K562 (cell line): ENCODE results near the gene CYP1B1. TPM values are rescaled to one million over a fixed set of nuclear protein-coding genes. Genes with fewer than 3 reads are reported as not detected.

Source experiments
- ATAC-seq: fragments of 200-7000 bp; cut with Tn5 transposase; 3 replicates; pipeline ENCODE4 v1.9.1; 2020; ENCODE audit warnings: moderate library complexity
- BruUV-seq: library from RNA; stranded (reverse); fragments of 400-500 nt; replicated peaks from 2 replicates; lab custom pipeline; 2021; lab: Mats Ljungman, UMichigan
- CTCF ChIA-PET: fragments of 300-600 bp; formaldehyde crosslinking; extraction: SDS; loops from one replicate; lab custom pipeline; 2021; ENCODE audit warnings: low intra/inter-chr PET ratio; lab: Yijun Ruan, JAX
- POLR2A ChIA-PET: fragments of 300-600, 350-650 bp; sonication (Branson Sonifier 250); formaldehyde crosslinking; extraction: SDS; loops from one replicate; lab custom pipeline; 2021; ENCODE audit warnings: antibody characterized with exemption, inconsistent platforms; lab: Yijun Ruan, JAX
- DNase-seq, 4 experiments: peaks; one replicate each; pipeline versions ENCODE4 v3.0.0 to v3.0.0-alpha.2; 2011 to 2018; ENCODE audit warnings: low spot score in 3 of 4, mixed read lengths in 3 of 4; ENCODE audit errors: extremely low read depth in 1 of 4
- FAIRE-seq: peaks from 2 replicates; lab custom pipeline; 2011; peaks lifted over from hg19 to GRCh38; lab: Jason Lieb, UNC
- H2AFZ ChIP-seq: 2 replicates; pipeline ENCODE4 v1.6.0; 2011; ENCODE audit warnings: low read depth, low read length, control low read depth, inconsistent platforms
- H3K27ac ChIP-seq: fragments of 200-600 bp; 3 replicates; pipeline ENCODE4 v1.8.0; 2011; ENCODE audit warnings: low read depth, mild to moderate bottlenecking, control low read depth, inconsistent platforms, low read length, moderate library complexity, mixed read lengths; ENCODE audit errors: extremely low read depth
- H3K27me3 ChIP-seq, 2 experiments: fragments of 300-600 bp in 1 of 2; 2 replicates in 1 of 2; 3 replicates in 1 of 2; pipeline versions ENCODE4 v1.6.0 to v1.8.0; 2011; ENCODE audit warnings: inconsistent platforms in 2 of 2, low read length in 2 of 2, mild to moderate bottlenecking in 1 of 2, mixed read lengths in 1 of 2, moderate library complexity in 1 of 2; ENCODE audit not compliant: control insufficient read depth in 2 of 2, insufficient read depth in 2 of 2
- H3K36me3 ChIP-seq: fragments of 300-600 bp; 3 replicates; pipeline ENCODE4 v1.8.0; 2011; ENCODE audit warnings: mild to moderate bottlenecking, low read length, inconsistent platforms; ENCODE audit not compliant: control insufficient read depth, insufficient read depth
- H3K4me1 ChIP-seq, 2 experiments: fragments of 200-600 bp in 1 of 2; replicated peaks in 1 of 2; 2 replicates in 1 of 2; 3 replicates in 1 of 2; pipeline versions ENCODE4 v1.5.1 to v1.8.0; 2011; ENCODE audit warnings: inconsistent platforms in 2 of 2, low read length in 2 of 2, mild to moderate bottlenecking in 1 of 2, mixed read lengths in 1 of 2, moderate library complexity in 1 of 2; ENCODE audit not compliant: control insufficient read depth in 2 of 2, insufficient read depth in 2 of 2
- H3K4me2 ChIP-seq: 2 replicates; pipeline ENCODE4 v1.6.1; 2011; ENCODE audit warnings: low read length, control low read depth, inconsistent platforms, mixed read lengths; ENCODE audit not compliant: insufficient read depth
- H3K4me3 ChIP-seq: fragments of 200-600 bp; sonication (generic), shearing (Covaris generic); 2 replicates; pipeline ENCODE4 v1.5.1; 2016; ENCODE audit warnings: control low read depth, inconsistent platforms
- H3K79me2 ChIP-seq: fragments of 200-600 bp; 3 replicates; pipeline ENCODE4 v1.8.0; 2011; ENCODE audit warnings: low read length, inconsistent platforms; ENCODE audit not compliant: control insufficient read depth, insufficient read depth
- H3K9ac ChIP-seq, 2 experiments: 2 replicates each; pipeline versions ENCODE4 v1.6.0 to v1.6.1; 2011; ENCODE audit warnings: low read depth in 2 of 2, low read length in 2 of 2, control low read depth in 1 of 2, inconsistent platforms in 1 of 2, mild to moderate bottlenecking in 1 of 2, mixed read lengths in 1 of 2; ENCODE audit not compliant: insufficient read depth in 1 of 2
- H3K9me1 ChIP-seq: one replicate; pipeline ENCODE4 v1.6.0; 2011; ENCODE audit warnings: inconsistent platforms, mild to moderate bottlenecking, low read length, moderate library complexity; ENCODE audit not compliant: control insufficient read depth, insufficient read depth
- H3K9me3 ChIP-seq: replicated peaks from 2 replicates; pipeline ENCODE4 v1.5.1; 2011; ENCODE audit warnings: low read depth, low read length, inconsistent platforms; ENCODE audit not compliant: control insufficient read depth, insufficient read depth
- H4K20me1 ChIP-seq: replicated peaks from 2 replicates; pipeline ENCODE4 v1.6.1; 2011; ENCODE audit warnings: low read length, inconsistent platforms, mixed read lengths; ENCODE audit not compliant: control insufficient read depth, insufficient read depth
- ATF1 ChIP-seq, 2 experiments: fragments of 450-650 bp in 1 of 2; IDR thresholded peaks; 2 replicates each; pipeline ENCODE4 v1.6.1; 2016; ENCODE audit warnings: missing compliant biosample characterization in 1 of 2, missing genetic modification characterization in 1 of 2
- HMGXB4 ChIP-seq: sonication (generic); formaldehyde crosslinking; IDR thresholded peaks from 2 replicates; pipeline ENCODE4 v1.8.1; 2023; ENCODE audit warnings: mild to moderate bottlenecking, missing genetic modification reagents
- MXD1 ChIP-seq: fragments of 250-450 bp; sonication (Bioruptor Pico); IDR thresholded peaks from 2 replicates; pipeline ENCODE4 v1.8.0; 2021; ENCODE audit warnings: borderline replicate concordance, mild to moderate bottlenecking, moderate library complexity; ENCODE audit not compliant: poor library complexity, severe bottlenecking
- ZNF75A ChIP-seq: fragments of 450-650 bp; formaldehyde crosslinking; IDR thresholded peaks from 2 replicates; pipeline ENCODE4 v1.4.0; 2020; ENCODE audit warnings: mild to moderate bottlenecking
- WGBS: fragments of 100-300 bp; shearing (Covaris generic); methylation state at CpG from one replicate; pipeline ENCODE4 v1.1.6; 2016; ENCODE audit warnings: low coverage, mixed read lengths; ENCODE audit not compliant: insufficient coverage; ENCODE audit errors: missing lambda C conversion rate; 5-methylcytosine and 5-hydroxymethylcytosine counted together
- in situ Hi-C: fragments of 300-500 bp; cut with MboI; formaldehyde crosslinking; loops from 4 replicates; pipeline ENCODE4 v1.15.0; 2018; ENCODE audit warnings: inconsistent platforms, mixed read lengths
- intact Hi-C: fragments of 100-400 bp; cut with micrococcal nuclease; formaldehyde crosslinking; loops from 2 replicates; pipeline ENCODE4 v1.14.2; 2022
- polyA plus RNA-seq, 8 experiments: library from polyadenylated mRNA; depleted of rRNA in 4 of 8; stranded (reverse) in 5 of 8; unstranded in 3 of 8; fragments of >200 nt; fragmentation: Nextera tagmentation in 2 of 8; fragmentation: Illumina TruSeq in 1 of 8; extraction: Ambion mirVana in 2 of 8; extraction: Trizol in 1 of 8; gene quantifications; 2 replicates each; pipeline versions ENCODE4 v1.2.1 to v1.2.3, GENCODE V29; 2011 to 2014; ENCODE audit warnings: inconsistent platforms in 1 of 8, missing spikeins in 1 of 8
- total RNA-seq, 7 experiments: library from RNA; depleted of rRNA in 6 of 7; stranded (reverse); fragments of >200 nt in 6 of 7; fragmentation: Illumina TruSeq in 2 of 7; extraction: Trizol in 2 of 7; gene quantifications; 2 replicates each; pipeline versions ENCODE4 v1.2.1 to v1.2.3, GENCODE V29; 2011 to 2021; ENCODE audit warnings: low replicate concordance in 1 of 7

Gene CYP1B1
- total and polyA plus RNA-seq, 9 of the 15 experiments (the other 6 are each of a cell fraction or from before 2014, with no cell fraction given): 0.07 TPM; not detected in 8

GRCh38 chr2:38033646-38034045, 42.3 kb downstream of the CYP1B1 start:
- FAIRE-seq: no peak
- no peaks in the 10 kb centered on the region; the same call in 1 of the 2 replicates for H4K20me1 ChIP-seq
- H3K4me1 ChIP-seq: no peaks in the 10 kb centered on the region
- H3K79me2 ChIP-seq: no peaks in the 10 kb centered on the region
- ATAC-seq: no peak
- no peaks in the 10 kb centered on the region for H3K9me3 ChIP-seq
- peaks cover 11 to 14% of the 10 kb centered on the region in 2 experiments; a peak in 4 of 5 replicates for H3K27me3 ChIP-seq
- H2AFZ ChIP-seq: no peak overlapping the region
- CTCF ChIA-PET: no interaction called here
- POLR2A ChIA-PET: no interaction called here
- no TSS peak for BruUV-seq
- intact Hi-C loops: no loop called here
- no peaks in the 10 kb centered on the region for H3K36me3 ChIP-seq
- no peak overlapping the region for H3K9ac ChIP-seq
- no peak overlapping the region for H3K27ac ChIP-seq
- 0% methylated on average over 2 of the region's 2 CpGs for WGBS
- in situ Hi-C loops: no loop called here
- H3K4me3 ChIP-seq: no peak overlapping the region
- no peak for DNase-seq
- no peaks in the 10 kb centered on the region for H3K9me1 ChIP-seq
- no peak overlapping the region for H3K4me2 ChIP-seq
- no peak for TF ChIP-seq ATF1 (CRISPR knock-in tag; IDR thresholded peaks at IDR 0.05)
- no peak for TF ChIP-seq ATF1 (tag; IDR thresholded peaks at IDR 0.05)
- no peak for TF ChIP-seq HMGXB4
- TF ChIP-seq ZNF75A: no peak
- no peak for TF ChIP-seq MXD1 (CRISPR knock-in tag)
